ENCODE measurements around the gene RAB17. TPM values are rescaled to one million over a fixed set of nuclear protein-coding genes. Genes with fewer than 3 reads are reported as not detected.

Gene RAB17
- total RNA-seq, 1 experiment from 2014 or later: 23.6 TPM

DNA sequence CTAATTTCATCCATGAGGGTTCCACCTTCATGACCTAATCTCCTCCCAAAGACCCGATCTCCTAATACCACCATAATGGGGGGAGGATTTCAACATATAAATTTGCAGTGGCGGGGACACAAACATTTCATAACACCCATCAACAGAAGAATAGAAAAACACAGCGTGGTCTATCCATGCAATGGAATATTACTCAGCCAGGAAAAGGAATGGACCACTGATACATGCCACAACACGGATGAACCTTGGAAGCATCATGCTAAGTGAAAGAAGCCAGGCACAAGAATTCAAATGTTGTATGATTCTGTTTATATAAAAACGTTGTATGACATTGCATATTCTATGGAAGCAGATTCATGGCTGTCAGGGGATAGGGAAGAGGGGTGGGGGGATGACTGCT, 21.5 kb downstream of the RAB17 start:
- Histone ChIP-seq H3K27ac (ENCODE audit: low read length) (no peak overlapping the region), H3K4me1 (ENCODE audit: control insufficient read depth, insufficient read depth, low read length) (peaks cover 9% of the 10 kb centered on the region), H3K27me3 (ENCODE audit: control insufficient read depth, insufficient read depth, low read length) (no peaks in the 10 kb centered on the region), H3K36me3 (ENCODE audit: control insufficient read depth, insufficient read depth, low read length) (no peaks in the 10 kb centered on the region), H3K4me3 (ENCODE audit: low read depth in 2 of 2, low read length in 2 of 2) (no peak overlapping the region), H3K9me3 (ENCODE audit: control insufficient read depth, insufficient read depth, low read depth, low read length) (no peaks in the 10 kb centered on the region)
- intact Hi-C loops (cut with micrococcal nuclease; ENCODE audit: unreplicated experiment): no loop called here
- in situ Hi-C loops (cut with HindIII; ENCODE audit: low pct_unique_long_range_greater_than_20kb, low sequenced_read_pairs): no loop called here
- ChIA-PET POLR2A (no interaction called here), CTCF (no interaction called here)
- DNase-seq (ENCODE audit: low read depth, low spot score) (no peak), ATAC-seq (no peak)
- BruUV-seq (replicated peaks): no TSS peak
- TF ChIP-seq POLR2AphosphoS5 (IDR thresholded peaks at IDR 0.05; ENCODE audit: low read depth, low read length) (no peak), SIN3A (IDR thresholded peaks at IDR 0.05; ENCODE audit: borderline replicate concordance, insufficient read depth, low read depth, low read length) (no peak), TCF7L2 (IDR thresholded peaks at IDR 0.05; ENCODE audit: low read depth, low read length) (no peak)
- TF ChIP-seq, protein P1, sequence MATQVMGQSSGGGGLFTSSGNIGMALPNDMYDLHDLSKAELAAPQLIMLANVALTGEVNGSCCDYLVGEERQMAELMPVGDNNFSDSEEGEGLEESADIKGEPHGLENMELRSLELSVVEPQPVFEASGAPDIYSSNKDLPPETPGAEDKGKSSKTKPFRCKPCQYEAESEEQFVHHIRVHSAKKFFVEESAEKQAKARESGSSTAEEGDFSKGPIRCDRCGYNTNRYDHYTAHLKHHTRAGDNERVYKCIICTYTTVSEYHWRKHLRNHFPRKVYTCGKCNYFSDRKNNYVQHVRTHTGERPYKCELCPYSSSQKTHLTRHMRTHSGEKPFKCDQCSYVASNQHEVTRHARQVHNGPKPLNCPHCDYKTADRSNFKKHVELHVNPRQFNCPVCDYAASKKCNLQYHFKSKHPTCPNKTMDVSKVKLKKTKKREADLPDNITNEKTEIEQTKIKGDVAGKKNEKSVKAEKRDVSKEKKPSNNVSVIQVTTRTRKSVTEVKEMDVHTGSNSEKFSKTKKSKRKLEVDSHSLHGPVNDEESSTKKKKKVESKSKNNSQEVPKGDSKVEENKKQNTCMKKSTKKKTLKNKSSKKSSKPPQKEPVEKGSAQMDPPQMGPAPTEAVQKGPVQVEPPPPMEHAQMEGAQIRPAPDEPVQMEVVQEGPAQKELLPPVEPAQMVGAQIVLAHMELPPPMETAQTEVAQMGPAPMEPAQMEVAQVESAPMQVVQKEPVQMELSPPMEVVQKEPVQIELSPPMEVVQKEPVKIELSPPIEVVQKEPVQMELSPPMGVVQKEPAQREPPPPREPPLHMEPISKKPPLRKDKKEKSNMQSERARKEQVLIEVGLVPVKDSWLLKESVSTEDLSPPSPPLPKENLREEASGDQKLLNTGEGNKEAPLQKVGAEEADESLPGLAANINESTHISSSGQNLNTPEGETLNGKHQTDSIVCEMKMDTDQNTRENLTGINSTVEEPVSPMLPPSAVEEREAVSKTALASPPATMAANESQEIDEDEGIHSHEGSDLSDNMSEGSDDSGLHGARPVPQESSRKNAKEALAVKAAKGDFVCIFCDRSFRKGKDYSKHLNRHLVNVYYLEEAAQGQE (IDR thresholded peaks at IDR 0.05; ENCODE audit: insufficient read depth in 1 of 2, low read depth in 2 of 2, low read length in 1 of 2): no peak
- TF ChIP-seq, protein P2, sequence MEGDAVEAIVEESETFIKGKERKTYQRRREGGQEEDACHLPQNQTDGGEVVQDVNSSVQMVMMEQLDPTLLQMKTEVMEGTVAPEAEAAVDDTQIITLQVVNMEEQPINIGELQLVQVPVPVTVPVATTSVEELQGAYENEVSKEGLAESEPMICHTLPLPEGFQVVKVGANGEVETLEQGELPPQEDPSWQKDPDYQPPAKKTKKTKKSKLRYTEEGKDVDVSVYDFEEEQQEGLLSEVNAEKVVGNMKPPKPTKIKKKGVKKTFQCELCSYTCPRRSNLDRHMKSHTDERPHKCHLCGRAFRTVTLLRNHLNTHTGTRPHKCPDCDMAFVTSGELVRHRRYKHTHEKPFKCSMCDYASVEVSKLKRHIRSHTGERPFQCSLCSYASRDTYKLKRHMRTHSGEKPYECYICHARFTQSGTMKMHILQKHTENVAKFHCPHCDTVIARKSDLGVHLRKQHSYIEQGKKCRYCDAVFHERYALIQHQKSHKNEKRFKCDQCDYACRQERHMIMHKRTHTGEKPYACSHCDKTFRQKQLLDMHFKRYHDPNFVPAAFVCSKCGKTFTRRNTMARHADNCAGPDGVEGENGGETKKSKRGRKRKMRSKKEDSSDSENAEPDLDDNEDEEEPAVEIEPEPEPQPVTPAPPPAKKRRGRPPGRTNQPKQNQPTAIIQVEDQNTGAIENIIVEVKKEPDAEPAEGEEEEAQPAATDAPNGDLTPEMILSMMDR (IDR thresholded peaks at IDR 0.05): no peak

DNA sequence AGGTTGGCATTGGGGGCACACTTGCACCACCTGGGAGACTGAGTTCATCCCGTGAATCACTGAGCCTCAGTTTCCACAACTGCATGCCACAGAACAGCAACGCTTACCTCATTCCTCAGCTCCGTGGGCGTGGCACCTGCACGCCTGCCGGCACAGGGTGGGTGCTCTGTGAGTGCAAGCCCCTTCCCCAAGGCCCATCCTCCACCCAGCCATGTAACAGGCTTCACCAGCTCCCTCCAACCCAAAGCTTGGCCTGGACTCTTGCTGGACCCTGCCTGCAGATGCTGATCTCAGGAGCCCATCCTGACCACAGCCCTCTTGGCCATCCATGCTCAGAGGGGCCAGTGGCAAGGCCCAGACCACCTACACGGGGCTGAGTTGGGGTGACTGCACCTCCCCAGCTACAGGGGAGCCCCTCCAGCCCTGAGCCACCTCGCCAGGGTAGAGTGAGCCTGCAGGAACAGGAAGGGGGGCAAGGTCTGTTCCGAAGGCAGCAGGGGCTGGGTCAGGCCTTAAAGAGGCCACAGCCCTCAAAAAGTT, 22.3 kb downstream of the RAB17 start:
- CTCF ChIA-PET: no interaction called here
- no peak for ATAC-seq
- Histone ChIP-seq H3K4me3 (ENCODE audit: low read depth in 2 of 2, low read length in 2 of 2) (no peak overlapping the region), H3K9me3 (ENCODE audit: control insufficient read depth, insufficient read depth, low read depth, low read length) (no peaks in the 10 kb centered on the region), H3K27me3 (ENCODE audit: control insufficient read depth, insufficient read depth, low read length) (no peaks in the 10 kb centered on the region), H3K36me3 (ENCODE audit: control insufficient read depth, insufficient read depth, low read length) (no peaks in the 10 kb centered on the region), H3K4me1 (ENCODE audit: control insufficient read depth, insufficient read depth, low read length) (peaks cover 9% of the 10 kb centered on the region), H3K27ac (ENCODE audit: low read length) (no peak overlapping the region)
- POLR2A ChIA-PET: no interaction called here
- intact Hi-C loops (cut with micrococcal nuclease; ENCODE audit: unreplicated experiment): no loop called here
- no TSS peak for BruUV-seq (replicated peaks)
- in situ Hi-C loops (cut with HindIII; ENCODE audit: low pct_unique_long_range_greater_than_20kb, low sequenced_read_pairs): no loop called here
- TF ChIP-seq POLR2AphosphoS5 (IDR thresholded peaks at IDR 0.05; ENCODE audit: low read depth, low read length) (no peak), TCF7L2 (IDR thresholded peaks at IDR 0.05; ENCODE audit: low read depth, low read length) (no peak), SIN3A (IDR thresholded peaks at IDR 0.05; ENCODE audit: borderline replicate concordance, insufficient read depth, low read depth, low read length) (no peak)
- TF ChIP-seq, protein P2 (IDR thresholded peaks at IDR 0.05): no peak
- TF ChIP-seq, protein P1 (IDR thresholded peaks at IDR 0.05; ENCODE audit: insufficient read depth in 1 of 2, low read depth in 2 of 2, low read length in 1 of 2): no peak
- DNase-seq (ENCODE audit: low read depth, low spot score): no peak
